ENCODE measurements around the gene RGS19. TPM values are rescaled to one million over a fixed set of nuclear protein-coding genes. Genes with fewer than 3 reads are reported as not detected.

Gene RGS19
- polyA plus RNA-seq, 1 donor (not counting 4 experiments of a cell fraction or from before 2014, with no cell fraction given): 11.8 TPM

- H4K20me1 ChIP-seq (ENCODE audit: control insufficient read depth, extremely low read depth, insufficient read depth, low read length): no peaks in the 10 kb centered on the region
- H3K4me1 ChIP-seq (ENCODE audit: control insufficient read depth, extremely low read depth, insufficient read depth, low read length): no peaks in the 10 kb centered on the region
- H3K79me2 ChIP-seq (ENCODE audit: control insufficient read depth, insufficient read depth, low read length): no peaks in the 10 kb centered on the region
- no peaks in the 10 kb centered on the region for H3K9me1 ChIP-seq (ENCODE audit: control insufficient read depth, extremely low read depth, insufficient read depth, low read length)
- TF ChIP-seq EZH2 (IDR thresholded peaks at IDR 0.05; ENCODE audit: low read length) (no peak), CTCF (optimal IDR thresholded peaks at IDR 0.05 in 1 of 3, IDR thresholded peaks at IDR 0.05 in 1 of 3, conservative IDR thresholded peaks at IDR 0.05 in 1 of 3; ENCODE audit: extremely low read depth in 1 of 3, insufficient read depth in 2 of 3, low read length in 3 of 3) (no peak)
- no peak overlapping the region for H3K9ac ChIP-seq (ENCODE audit: control insufficient read depth, extremely low read depth, insufficient read depth, low read length)
- H3K36me3 ChIP-seq (ENCODE audit: control insufficient read depth in 2 of 2, extremely low read depth in 1 of 2, insufficient read depth in 2 of 2, low read length in 2 of 2): no peaks in the 10 kb centered on the region
- FAIRE-seq (no peak), DNase-seq (ENCODE audit: low read depth, low spot score) (no peak)
- no peak overlapping the region for H3K4me3 ChIP-seq (ENCODE audit: control insufficient read depth in 2 of 3, extremely low read depth in 1 of 3, insufficient read depth in 2 of 3, low read depth in 1 of 3, low read length in 3 of 3)
- peaks cover 3% of the 10 kb centered on the region for H3K27me3 ChIP-seq (ENCODE audit: control insufficient read depth, extremely low read depth, insufficient read depth, low read length)
- no peak overlapping the region for H2AFZ ChIP-seq (ENCODE audit: control insufficient read depth, low read length)
- H3K9me3 ChIP-seq (ENCODE audit: control insufficient read depth, low read depth, low read length): no peaks in the 10 kb centered on the region
- dilution Hi-C loops (cut with MboI; ENCODE audit: extremely low pct_ligation_motif_present, low sequenced_read_pairs): no loop called here
- no peak overlapping the region for H3K27ac ChIP-seq (ENCODE audit: control insufficient read depth, insufficient read depth, low read length)
- H3K4me2 ChIP-seq (ENCODE audit: control insufficient read depth, extremely low read depth, insufficient read depth, low read depth, low read length): no peak overlapping the region
Measured at GRCh38 chr20:64113796-64114355, 34.6 kb upstream of the RGS19 start.

GRCh38 chr20:64113444-64113775, 34.1 kb upstream of the RGS19 start:
- H4K20me1 ChIP-seq (ENCODE audit: control insufficient read depth, extremely low read depth, insufficient read depth, low read length): no peaks in the 10 kb centered on the region
- no peak overlapping the region for H3K4me3 ChIP-seq (ENCODE audit: control insufficient read depth in 2 of 3, extremely low read depth in 1 of 3, insufficient read depth in 2 of 3, low read depth in 1 of 3, low read length in 3 of 3)
- DNase-seq (ENCODE audit: low read depth, low spot score): no peak
- H3K27ac ChIP-seq (ENCODE audit: control insufficient read depth, insufficient read depth, low read length): no peak overlapping the region
- H3K4me1 ChIP-seq (ENCODE audit: control insufficient read depth, extremely low read depth, insufficient read depth, low read length): no peaks in the 10 kb centered on the region
- dilution Hi-C loops (cut with MboI; ENCODE audit: extremely low pct_ligation_motif_present, low sequenced_read_pairs): no loop called here
- no peaks in the 10 kb centered on the region for H3K36me3 ChIP-seq (ENCODE audit: control insufficient read depth in 2 of 2, extremely low read depth in 1 of 2, insufficient read depth in 2 of 2, low read length in 2 of 2)
- H3K79me2 ChIP-seq (ENCODE audit: control insufficient read depth, insufficient read depth, low read length): no peaks in the 10 kb centered on the region
- no peak for TF ChIP-seq CTCF (optimal IDR thresholded peaks at IDR 0.05 in 1 of 3, IDR thresholded peaks at IDR 0.05 in 1 of 3, conservative IDR thresholded peaks at IDR 0.05 in 1 of 3; ENCODE audit: extremely low read depth in 1 of 3, insufficient read depth in 2 of 3, low read length in 3 of 3)
- TF ChIP-seq EZH2 (IDR thresholded peaks at IDR 0.05; ENCODE audit: low read length): no peak
- H3K9me1 ChIP-seq (ENCODE audit: control insufficient read depth, extremely low read depth, insufficient read depth, low read length): no peaks in the 10 kb centered on the region
- H3K9ac ChIP-seq (ENCODE audit: control insufficient read depth, extremely low read depth, insufficient read depth, low read length): no peak overlapping the region
- no peak overlapping the region for H2AFZ ChIP-seq (ENCODE audit: control insufficient read depth, low read length)
- H3K27me3 ChIP-seq (ENCODE audit: control insufficient read depth, extremely low read depth, insufficient read depth, low read length): peaks cover 3% of the 10 kb centered on the region
- FAIRE-seq: no peak
- H3K4me2 ChIP-seq (ENCODE audit: control insufficient read depth, extremely low read depth, insufficient read depth, low read depth, low read length): no peak overlapping the region
- no peaks in the 10 kb centered on the region for H3K9me3 ChIP-seq (ENCODE audit: control insufficient read depth, low read depth, low read length)
